Liver (tissue), 9 donors: ENCODE measurements around the gene ATG2A. TPM values are rescaled to one million over a fixed set of nuclear protein-coding genes. Genes with fewer than 3 reads are reported as not detected.
A peak's percentile ranks its signal among the peaks of the same experiment; 100 is the strongest.

Experiments used
- DNase-seq: peaks from one replicate; pipeline ENCODE4 v3.0.0-alpha.2; 2017; ENCODE audit warnings: low spot score
- H3K27ac ChIP-seq, 2 donors: one replicate each; pipeline ENCODE4 v1.7.0; 2013; ENCODE audit warnings: inconsistent platforms in 2 of 2, low read length in 2 of 2, control low read depth in 1 of 2, low read depth in 1 of 2, mild to moderate bottlenecking in 1 of 2
- H3K27me3 ChIP-seq, 4 donors: one replicate each; pipeline versions ENCODE4 v1.6.1 to v1.7.0; 2013; ENCODE audit warnings: low read length in 3 of 4, inconsistent platforms in 1 of 4, mild to moderate bottlenecking in 1 of 4, moderate library complexity in 1 of 4; ENCODE audit not compliant: control insufficient read depth in 4 of 4, insufficient read depth in 4 of 4
- H3K36me3 ChIP-seq, 4 donors: one replicate each; pipeline versions ENCODE4 v1.6.1 to v1.7.0; 2013; ENCODE audit warnings: low read length in 3 of 4, mild to moderate bottlenecking in 3 of 4, low read depth in 1 of 4, moderate library complexity in 1 of 4; ENCODE audit not compliant: control insufficient read depth in 4 of 4, insufficient read depth in 3 of 4
- H3K4me1 ChIP-seq, 4 donors: one replicate each; pipeline versions ENCODE4 v1.6.1 to v1.7.0; 2013; ENCODE audit warnings: low read length in 3 of 4, mild to moderate bottlenecking in 3 of 4, moderate library complexity in 1 of 4; ENCODE audit not compliant: control insufficient read depth in 4 of 4, insufficient read depth in 4 of 4
- H3K4me3 ChIP-seq, 3 donors: one replicate each; pipeline versions ENCODE4 v1.6.1 to v1.7.0; 2013; ENCODE audit warnings: low read length in 3 of 3, control low read depth in 1 of 3, low read depth in 1 of 3, mild to moderate bottlenecking in 1 of 3
- H3K9ac ChIP-seq, 2 donors: one replicate each; pipeline ENCODE4 v1.7.0; 2013; ENCODE audit warnings: low read length in 2 of 2, mild to moderate bottlenecking in 2 of 2, moderate library complexity in 2 of 2, control low read depth in 1 of 2, low read depth in 1 of 2
- H3K9me3 ChIP-seq, 4 donors: one replicate each; pipeline versions ENCODE4 v1.6.1 to v1.7.0; 2013; ENCODE audit warnings: low read length in 3 of 4; ENCODE audit not compliant: control insufficient read depth in 4 of 4
- EGR1 ChIP-seq, 2 donors: IDR thresholded peaks; 2 replicates each; pipeline ENCODE4 v1.6.1; 2016 to 2018; ENCODE audit warnings: antibody characterized with exemption in 2 of 2, low read depth in 2 of 2
- FOXA2 ChIP-seq: IDR thresholded peaks from 2 replicates; pipeline ENCODE4 v1.6.1; 2016; ENCODE audit warnings: antibody characterized with exemption
- GABPA ChIP-seq, 2 donors: IDR thresholded peaks in 1 of 2; conservative IDR thresholded peaks in 1 of 2; 2 replicates each; pipeline ENCODE4 v1.6.1; 2016; ENCODE audit warnings: antibody characterized with exemption in 2 of 2, mild to moderate bottlenecking in 1 of 2, moderate library complexity in 1 of 2
- HNF4A ChIP-seq, 2 donors: conservative IDR thresholded peaks; 2 replicates each; pipeline ENCODE4 v1.6.1; 2016; ENCODE audit warnings: antibody characterized with exemption in 2 of 2, mild to moderate bottlenecking in 2 of 2
- HNF4G ChIP-seq: IDR thresholded peaks from 2 replicates; pipeline ENCODE4 v1.6.1; 2016; ENCODE audit warnings: antibody characterized with exemption
- JUND ChIP-seq, 2 donors: IDR thresholded peaks; 2 replicates each; pipeline ENCODE4 v1.6.1; 2016; ENCODE audit warnings: antibody characterized with exemption in 2 of 2
- NR2F2 ChIP-seq: IDR thresholded peaks from 2 replicates; pipeline ENCODE4 v1.6.1; 2016; ENCODE audit warnings: antibody characterized with exemption
- RAD21 ChIP-seq, 2 donors: IDR thresholded peaks; 2 replicates each; pipeline ENCODE4 v1.6.1; 2016; ENCODE audit warnings: antibody characterized with exemption in 2 of 2, mild to moderate bottlenecking in 2 of 2
- RXRA ChIP-seq, 2 donors: IDR thresholded peaks; 2 replicates each; pipeline ENCODE4 v1.6.1; 2017 to 2018; ENCODE audit warnings: antibody characterized with exemption in 2 of 2, mild to moderate bottlenecking in 1 of 2
- SP1 ChIP-seq: IDR thresholded peaks from 2 replicates; pipeline ENCODE4 v1.6.1; 2018; ENCODE audit warnings: antibody characterized with exemption, mild to moderate bottlenecking
- TAF1 ChIP-seq: conservative IDR thresholded peaks from 2 replicates; pipeline ENCODE4 v1.6.1; 2016; ENCODE audit warnings: antibody characterized with exemption, mild to moderate bottlenecking
- WGBS: extraction: QIAGEN DNeasy Blood & Tissue Kit; methylation state at CpG from one replicate; pipeline ENCODE4 v1.1.7; 2013; 5-methylcytosine and 5-hydroxymethylcytosine counted together
- polyA plus RNA-seq, 2 donors: library from polyadenylated mRNA; stranded (reverse) in 1 of 2; unstranded in 1 of 2; fragments of 200-250 nt in 1 of 2; fragments of >200 nt in 1 of 2; fragmentation: Nextera tagmentation in 1 of 2; extraction: Ambion mirVana in 1 of 2; gene quantifications; one replicate each; pipeline versions ENCODE4 v1.2.1 to v1.2.3, GENCODE V29; 2013 to 2015
- total RNA-seq, 2 donors: library from RNA; depleted of rRNA; stranded (reverse); fragments of >200 nt; gene quantifications; one replicate each; pipeline ENCODE4 v1.2.3, GENCODE V29; 2014
- TF ChIP-seq, protein P1 (sequence below): IDR thresholded peaks from 2 replicates; pipeline ENCODE4 v1.6.1; 2016; ENCODE audit warnings: antibody characterized with exemption
- TF ChIP-seq, protein P2 (sequence below): IDR thresholded peaks from 2 replicates; pipeline ENCODE4 v1.6.1; 2016; ENCODE audit warnings: antibody characterized with exemption
- TF ChIP-seq, protein P3 (sequence below): IDR thresholded peaks from 2 replicates; pipeline ENCODE4 v1.6.1; 2016; ENCODE audit warnings: antibody characterized with exemption
- TF ChIP-seq, protein P4 (sequence below): fragments of 150-350 bp; IDR thresholded peaks from 2 replicates; pipeline ENCODE4 v1.5.1; 2017; ENCODE audit warnings: improper control_type of control experiment, low read depth, low read length; ENCODE audit not compliant: missing input control
- TF ChIP-seq, protein P5 (sequence below): IDR thresholded peaks from 2 replicates; pipeline ENCODE4 v1.6.1; 2016; ENCODE audit warnings: antibody characterized with exemption, mild to moderate bottlenecking
- donor health status: healthy.
- donor health status: healthy.
- donor health status: healthy.
- donor health status: healthy.
- donor health status: healthy.

Gene ATG2A
- total and polyA plus RNA-seq, 4 donors = 15.6 to 34.1 (median 23.0) TPM

DNA sequence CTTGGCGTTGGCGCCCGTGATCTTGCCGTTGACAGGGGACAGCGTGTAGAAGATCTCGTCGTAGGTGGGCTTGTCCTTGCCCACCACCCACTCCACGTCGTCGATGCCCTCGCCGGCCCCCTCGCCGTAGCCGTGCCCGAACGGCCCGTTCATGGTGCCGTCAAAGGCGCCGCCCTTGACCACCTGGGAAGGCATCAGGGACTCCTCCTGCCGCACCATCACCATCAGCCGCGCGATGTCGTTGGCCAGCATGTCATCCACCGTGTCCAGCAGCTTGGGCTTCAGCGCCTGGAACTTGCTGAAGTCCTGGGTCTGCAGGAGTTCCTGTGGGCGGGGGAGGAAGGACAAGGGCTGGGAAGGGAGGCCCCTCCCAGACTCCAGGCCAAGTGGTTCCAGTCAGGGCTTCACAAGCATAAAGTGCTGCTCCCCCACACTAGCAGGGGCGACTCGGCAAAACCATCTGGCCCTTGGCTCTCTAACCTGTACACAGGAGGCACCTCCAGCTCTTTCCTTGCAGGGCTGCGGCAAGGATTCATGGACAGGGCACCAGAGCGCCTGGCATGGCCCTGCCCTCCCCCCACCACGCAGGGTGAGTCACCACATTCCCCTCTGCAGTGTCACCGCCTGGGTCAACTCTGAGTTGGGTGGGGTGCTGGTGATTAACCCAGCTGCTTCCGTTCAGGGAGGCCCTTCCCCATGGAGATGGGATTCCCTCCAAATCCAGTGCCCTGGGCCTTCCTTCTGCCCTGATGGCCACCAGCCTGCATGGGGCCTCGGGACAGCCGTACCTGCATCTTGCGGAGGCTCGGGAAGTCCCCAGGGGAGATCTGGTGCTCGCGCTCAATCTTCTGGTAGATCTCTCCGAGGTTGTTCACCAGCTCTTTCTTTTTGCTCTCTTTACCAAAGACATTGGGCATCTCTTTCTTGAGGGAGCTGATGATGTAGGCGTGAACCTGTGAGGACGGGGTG is 62.2 kb downstream of the ATG2A start (continued):
- TF ChIP-seq, protein P1, sequence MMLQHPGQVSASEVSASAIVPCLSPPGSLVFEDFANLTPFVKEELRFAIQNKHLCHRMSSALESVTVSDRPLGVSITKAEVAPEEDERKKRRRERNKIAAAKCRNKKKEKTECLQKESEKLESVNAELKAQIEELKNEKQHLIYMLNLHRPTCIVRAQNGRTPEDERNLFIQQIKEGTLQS = no peak
- TF ChIP-seq NR2F2 (peak; percentile 73), HNF4A (conservative IDR thresholded peaks at IDR 0.05) (no peak), GABPA (IDR thresholded peaks at IDR 0.05 in 1 of 2, conservative IDR thresholded peaks at IDR 0.05 in 1 of 2) (no peak), SP1 (no peak), FOXA2 (no peak), RXRA (IDR thresholded peaks at IDR 0.05) (peak in 1 of 2 donors; percentile 33)
- TF ChIP-seq, protein P2, sequence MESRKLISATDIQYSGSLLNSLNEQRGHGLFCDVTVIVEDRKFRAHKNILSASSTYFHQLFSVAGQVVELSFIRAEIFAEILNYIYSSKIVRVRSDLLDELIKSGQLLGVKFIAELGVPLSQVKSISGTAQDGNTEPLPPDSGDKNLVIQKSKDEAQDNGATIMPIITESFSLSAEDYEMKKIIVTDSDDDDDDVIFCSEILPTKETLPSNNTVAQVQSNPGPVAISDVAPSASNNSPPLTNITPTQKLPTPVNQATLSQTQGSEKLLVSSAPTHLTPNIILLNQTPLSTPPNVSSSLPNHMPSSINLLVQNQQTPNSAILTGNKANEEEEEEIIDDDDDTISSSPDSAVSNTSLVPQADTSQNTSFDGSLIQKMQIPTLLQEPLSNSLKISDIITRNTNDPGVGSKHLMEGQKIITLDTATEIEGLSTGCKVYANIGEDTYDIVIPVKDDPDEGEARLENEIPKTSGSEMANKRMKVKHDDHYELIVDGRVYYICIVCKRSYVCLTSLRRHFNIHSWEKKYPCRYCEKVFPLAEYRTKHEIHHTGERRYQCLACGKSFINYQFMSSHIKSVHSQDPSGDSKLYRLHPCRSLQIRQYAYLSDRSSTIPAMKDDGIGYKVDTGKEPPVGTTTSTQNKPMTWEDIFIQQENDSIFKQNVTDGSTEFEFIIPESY = no peak
- TF ChIP-seq, protein P3, sequence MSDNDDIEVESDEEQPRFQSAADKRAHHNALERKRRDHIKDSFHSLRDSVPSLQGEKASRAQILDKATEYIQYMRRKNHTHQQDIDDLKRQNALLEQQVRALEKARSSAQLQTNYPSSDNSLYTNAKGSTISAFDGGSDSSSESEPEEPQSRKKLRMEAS = no peak

DNA sequence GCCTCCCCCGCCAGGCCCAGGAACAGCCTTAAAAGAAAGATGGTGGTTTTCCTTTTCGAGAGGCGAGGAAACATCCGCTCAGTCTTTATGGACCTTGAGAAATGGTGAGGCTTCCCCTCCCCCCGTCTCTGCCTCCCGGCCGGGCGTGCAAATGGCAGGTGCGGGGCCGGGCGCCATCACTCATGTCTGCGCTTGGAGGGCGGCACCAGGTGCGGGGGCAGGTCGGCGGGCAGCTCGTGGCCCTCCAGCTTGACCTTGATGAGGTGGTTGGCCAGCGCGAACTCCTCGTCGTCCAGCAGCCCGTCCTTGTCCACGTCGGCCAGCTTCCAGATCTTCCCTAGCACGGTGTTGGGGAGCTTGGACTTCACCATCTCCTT is 62.9 kb downstream of the ATG2A start:
- 96% methylated on average over 25 of the region's 25 CpGs for WGBS
- Histone ChIP-seq H3K9ac (no peak overlapping the region), H3K9me3 (no peaks in the 10 kb centered on the region), H3K27ac (peak overlapping the region; percentile 45 to 58), H3K4me3 (no peak overlapping the region), H3K36me3 (peaks cover 0 to 9% (median 3%) of the 10 kb centered on the region in 4 donors), H3K4me1 (peaks cover 7 to 32% (median 20%) of the 10 kb centered on the region in 4 donors), H3K27me3 (no peaks in the 10 kb centered on the region)
- no peak for DNase-seq
- TF ChIP-seq JUND (IDR thresholded peaks at IDR 0.05) = no peak
- TF ChIP-seq GABPA (IDR thresholded peaks at IDR 0.05 in 1 of 2, conservative IDR thresholded peaks at IDR 0.05 in 1 of 2) = no peak
- TF ChIP-seq SP1 = no peak
- TF ChIP-seq EGR1 (IDR thresholded peaks at IDR 0.05; ENCODE audit: low read depth in 2 of 2) = no peak
- TF ChIP-seq, protein P2 = no peak
- TF ChIP-seq RAD21 (IDR thresholded peaks at IDR 0.05) = no peak
- TF ChIP-seq, protein P1 = no peak
- no peak for TF ChIP-seq HNF4G
- TF ChIP-seq, protein P3 = no peak
- TF ChIP-seq, protein P4, sequence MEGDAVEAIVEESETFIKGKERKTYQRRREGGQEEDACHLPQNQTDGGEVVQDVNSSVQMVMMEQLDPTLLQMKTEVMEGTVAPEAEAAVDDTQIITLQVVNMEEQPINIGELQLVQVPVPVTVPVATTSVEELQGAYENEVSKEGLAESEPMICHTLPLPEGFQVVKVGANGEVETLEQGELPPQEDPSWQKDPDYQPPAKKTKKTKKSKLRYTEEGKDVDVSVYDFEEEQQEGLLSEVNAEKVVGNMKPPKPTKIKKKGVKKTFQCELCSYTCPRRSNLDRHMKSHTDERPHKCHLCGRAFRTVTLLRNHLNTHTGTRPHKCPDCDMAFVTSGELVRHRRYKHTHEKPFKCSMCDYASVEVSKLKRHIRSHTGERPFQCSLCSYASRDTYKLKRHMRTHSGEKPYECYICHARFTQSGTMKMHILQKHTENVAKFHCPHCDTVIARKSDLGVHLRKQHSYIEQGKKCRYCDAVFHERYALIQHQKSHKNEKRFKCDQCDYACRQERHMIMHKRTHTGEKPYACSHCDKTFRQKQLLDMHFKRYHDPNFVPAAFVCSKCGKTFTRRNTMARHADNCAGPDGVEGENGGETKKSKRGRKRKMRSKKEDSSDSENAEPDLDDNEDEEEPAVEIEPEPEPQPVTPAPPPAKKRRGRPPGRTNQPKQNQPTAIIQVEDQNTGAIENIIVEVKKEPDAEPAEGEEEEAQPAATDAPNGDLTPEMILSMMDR = no peak
- TF ChIP-seq, protein P5, sequence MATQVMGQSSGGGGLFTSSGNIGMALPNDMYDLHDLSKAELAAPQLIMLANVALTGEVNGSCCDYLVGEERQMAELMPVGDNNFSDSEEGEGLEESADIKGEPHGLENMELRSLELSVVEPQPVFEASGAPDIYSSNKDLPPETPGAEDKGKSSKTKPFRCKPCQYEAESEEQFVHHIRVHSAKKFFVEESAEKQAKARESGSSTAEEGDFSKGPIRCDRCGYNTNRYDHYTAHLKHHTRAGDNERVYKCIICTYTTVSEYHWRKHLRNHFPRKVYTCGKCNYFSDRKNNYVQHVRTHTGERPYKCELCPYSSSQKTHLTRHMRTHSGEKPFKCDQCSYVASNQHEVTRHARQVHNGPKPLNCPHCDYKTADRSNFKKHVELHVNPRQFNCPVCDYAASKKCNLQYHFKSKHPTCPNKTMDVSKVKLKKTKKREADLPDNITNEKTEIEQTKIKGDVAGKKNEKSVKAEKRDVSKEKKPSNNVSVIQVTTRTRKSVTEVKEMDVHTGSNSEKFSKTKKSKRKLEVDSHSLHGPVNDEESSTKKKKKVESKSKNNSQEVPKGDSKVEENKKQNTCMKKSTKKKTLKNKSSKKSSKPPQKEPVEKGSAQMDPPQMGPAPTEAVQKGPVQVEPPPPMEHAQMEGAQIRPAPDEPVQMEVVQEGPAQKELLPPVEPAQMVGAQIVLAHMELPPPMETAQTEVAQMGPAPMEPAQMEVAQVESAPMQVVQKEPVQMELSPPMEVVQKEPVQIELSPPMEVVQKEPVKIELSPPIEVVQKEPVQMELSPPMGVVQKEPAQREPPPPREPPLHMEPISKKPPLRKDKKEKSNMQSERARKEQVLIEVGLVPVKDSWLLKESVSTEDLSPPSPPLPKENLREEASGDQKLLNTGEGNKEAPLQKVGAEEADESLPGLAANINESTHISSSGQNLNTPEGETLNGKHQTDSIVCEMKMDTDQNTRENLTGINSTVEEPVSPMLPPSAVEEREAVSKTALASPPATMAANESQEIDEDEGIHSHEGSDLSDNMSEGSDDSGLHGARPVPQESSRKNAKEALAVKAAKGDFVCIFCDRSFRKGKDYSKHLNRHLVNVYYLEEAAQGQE = no peak
- no peak for TF ChIP-seq HNF4A (conservative IDR thresholded peaks at IDR 0.05)
- TF ChIP-seq TAF1 = no peak
